Vagina (tissue), 2 donors: ENCODE data around the gene ATAD3B.
"Not testable (repeated sequence)": the region's sequence is repeated elsewhere in the genome, so short reads cannot be mapped to it uniquely, and the experiment has no call there.

Experiments used
- POLR2A ChIP-seq, 2 donors: fragments of 450-650 bp; IDR thresholded peaks; one replicate each; pipeline ENCODE4 v1.6.1; 2017; ENCODE audit warnings: antibody characterized with exemption in 2 of 2, mild to moderate bottlenecking in 2 of 2, moderate library complexity in 2 of 2
- TF ChIP-seq, protein P1 (sequence below), 3 experiments: fragments of 450-650 bp in 2 of 3; fragments of 200-600 bp in 1 of 3; sonication (generic) in 1 of 3; IDR thresholded peaks; one replicate each; pipeline ENCODE4 v1.5.1; 2017 to 2019; ENCODE audit warnings: antibody characterized with exemption in 3 of 3, mild to moderate bottlenecking in 2 of 3, moderate library complexity in 2 of 3

DNA sequence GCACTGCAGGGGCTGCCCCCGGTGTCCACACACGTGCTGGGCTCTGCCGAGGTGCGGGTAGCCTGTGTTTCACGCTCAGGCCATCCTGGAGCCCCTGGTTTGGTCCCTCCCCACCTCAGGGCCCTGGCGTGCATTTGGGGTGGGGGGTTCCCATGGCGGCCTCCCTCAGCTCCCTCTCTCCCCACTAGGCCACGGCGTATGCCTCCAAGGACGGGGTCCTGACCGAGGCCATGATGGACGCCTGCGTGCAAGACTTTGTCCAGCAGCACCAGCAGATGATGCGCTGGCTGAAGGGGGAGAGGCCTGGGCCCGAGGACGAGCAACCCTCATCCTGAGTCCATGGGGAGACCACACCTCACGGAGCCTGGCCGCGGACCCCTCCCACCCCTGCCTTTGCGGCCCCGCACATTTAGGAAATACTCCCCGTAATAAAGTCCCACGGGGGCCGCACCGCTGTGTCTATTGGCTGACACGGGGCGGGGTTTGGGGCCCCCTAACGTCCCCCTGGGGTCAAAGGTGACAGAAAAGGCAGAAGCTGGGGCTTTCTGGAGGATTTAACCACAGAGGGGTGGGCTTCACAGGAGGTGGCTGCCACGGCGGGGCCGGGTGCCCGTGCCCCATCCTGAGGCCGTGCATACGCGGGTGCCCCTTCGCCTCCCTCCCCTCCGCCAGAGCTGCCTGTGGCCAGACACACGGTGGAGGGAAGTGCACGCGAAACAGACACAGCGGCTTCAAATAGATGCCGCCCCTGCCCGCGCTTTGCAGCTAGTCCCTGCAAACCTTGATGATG, 3.2 kb upstream of the ATAD3B start:
- TF ChIP-seq, protein P1, sequence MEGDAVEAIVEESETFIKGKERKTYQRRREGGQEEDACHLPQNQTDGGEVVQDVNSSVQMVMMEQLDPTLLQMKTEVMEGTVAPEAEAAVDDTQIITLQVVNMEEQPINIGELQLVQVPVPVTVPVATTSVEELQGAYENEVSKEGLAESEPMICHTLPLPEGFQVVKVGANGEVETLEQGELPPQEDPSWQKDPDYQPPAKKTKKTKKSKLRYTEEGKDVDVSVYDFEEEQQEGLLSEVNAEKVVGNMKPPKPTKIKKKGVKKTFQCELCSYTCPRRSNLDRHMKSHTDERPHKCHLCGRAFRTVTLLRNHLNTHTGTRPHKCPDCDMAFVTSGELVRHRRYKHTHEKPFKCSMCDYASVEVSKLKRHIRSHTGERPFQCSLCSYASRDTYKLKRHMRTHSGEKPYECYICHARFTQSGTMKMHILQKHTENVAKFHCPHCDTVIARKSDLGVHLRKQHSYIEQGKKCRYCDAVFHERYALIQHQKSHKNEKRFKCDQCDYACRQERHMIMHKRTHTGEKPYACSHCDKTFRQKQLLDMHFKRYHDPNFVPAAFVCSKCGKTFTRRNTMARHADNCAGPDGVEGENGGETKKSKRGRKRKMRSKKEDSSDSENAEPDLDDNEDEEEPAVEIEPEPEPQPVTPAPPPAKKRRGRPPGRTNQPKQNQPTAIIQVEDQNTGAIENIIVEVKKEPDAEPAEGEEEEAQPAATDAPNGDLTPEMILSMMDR (IDR thresholded peaks at IDR 0.05) = not testable (repeated sequence)
- not testable (repeated sequence) for TF ChIP-seq POLR2A (IDR thresholded peaks at IDR 0.05)
